Activated CD8-positive, alpha-beta T cell treated with anti-CD3 and anti-CD28 coated beads for 36 hours (primary cell): ENCODE data around the gene ADAM33. TPM values are rescaled to one million over a fixed set of nuclear protein-coding genes. Genes with fewer than 3 reads are reported as not detected.

ENCODE experiments used
- ATAC-seq: fragments of 200-7000 bp; cut with Tn5 transposase; one replicate; pipeline ENCODE4 v1.10.0; 2021; ENCODE audit warnings: mild to moderate bottlenecking, moderate library complexity
- CTCF ChIA-PET: fragments of 350-600 bp; sonication (Branson Sonifier 250); formaldehyde crosslinking; loops from one replicate; lab custom pipeline; 2021; ENCODE audit warnings: antibody characterized with exemption; lab: Charles Lee
- POLR2A ChIA-PET: fragments of 350-600 bp; sonication (Branson Sonifier 250); formaldehyde crosslinking; loops from one replicate; lab custom pipeline; 2021; ENCODE audit warnings: antibody characterized with exemption; lab: Charles Lee
- DNase-seq: peaks from one replicate; pipeline ENCODE4 v3.0.0-alpha.2; 2020
- H3K27ac Mint-ChIP-seq: one replicate; pipeline ENCODE4 v1.8.0; 2021; ENCODE audit warnings: mild to moderate bottlenecking, mixed read lengths
- H3K27me3 Mint-ChIP-seq: one replicate; pipeline ENCODE4 v1.8.0; 2021; ENCODE audit warnings: mixed read lengths
- H3K36me3 Mint-ChIP-seq: one replicate; pipeline ENCODE4 v1.8.0; 2021; ENCODE audit warnings: low read depth, mixed read lengths
- H3K4me1 Mint-ChIP-seq: one replicate; pipeline ENCODE4 v1.8.0; 2021; ENCODE audit warnings: low read depth, mixed read lengths
- H3K4me3 Mint-ChIP-seq: one replicate; pipeline ENCODE4 v1.8.0; 2021; ENCODE audit warnings: mild to moderate bottlenecking, moderate library complexity, mixed read lengths
- H3K9me3 Mint-ChIP-seq: one replicate; pipeline ENCODE4 v1.8.0; 2021; ENCODE audit warnings: mixed read lengths
- CTCF ChIP-seq: fragments of 200-600 bp; IDR thresholded peaks from one replicate; pipeline ENCODE4 v1.8.0; 2022; ENCODE audit warnings: antibody characterized with exemption, mild to moderate bottlenecking
- intact Hi-C: fragments of 100-400 bp; cut with micrococcal nuclease; formaldehyde crosslinking; loops from one replicate; pipeline ENCODE4 v1.10.0; 2022
- total RNA-seq, 2 experiments: library from RNA; stranded (reverse); gene quantifications; one replicate each; pipeline ENCODE4 v1.2.3, GENCODE V29; 2021

Gene ADAM33
- total RNA-seq, 2 experiments from 2014 or later: not detected

GRCh38 chr20:3652676-3653596 is 28.9 kb downstream of the ADAM33 start:
- ATAC-seq: no peak
- Mint-ChIP-seq H3K27me3 (no peaks in the 10 kb centered on the region), H3K9me3 (no peaks in the 10 kb centered on the region), H3K27ac (no peak overlapping the region), H3K4me1 (no peaks in the 10 kb centered on the region), H3K4me3 (no peak overlapping the region), H3K36me3 (peaks cover 7% of the 10 kb centered on the region)
- intact Hi-C loops: no loop called here
- TF ChIP-seq CTCF: no peak
- POLR2A ChIA-PET: interaction anchor here (0.7 kb wide), 1 partner anchor 47 kb away, joined by 4 read pairs; no protein-coding TSS in a partner anchor
- CTCF ChIA-PET: interaction anchor here (1.7 kb wide), 1 partner anchor 58 kb away, joined by 7 read pairs; no protein-coding TSS in a partner anchor
- DNase-seq: no peak

- H3K27me3 Mint-ChIP-seq: no peaks in the 10 kb centered on the region
- intact Hi-C loops: no loop called here
- no peaks in the 10 kb centered on the region for H3K9me3 Mint-ChIP-seq
- TF ChIP-seq CTCF: no peak
- DNase-seq (no peak), ATAC-seq (no peak)
- no peak overlapping the region for H3K4me3 Mint-ChIP-seq
- H3K4me1 Mint-ChIP-seq: no peaks in the 10 kb centered on the region
- CTCF ChIA-PET: interaction anchor here (0.7 kb wide), 1 partner anchor 25 kb away, joined by 3 read pairs; no protein-coding TSS in a partner anchor
- peaks cover 7% of the 10 kb centered on the region for H3K36me3 Mint-ChIP-seq
- H3K27ac Mint-ChIP-seq: no peak overlapping the region
- POLR2A ChIA-PET: no interaction called here
These were observed 29.6 kb downstream of the ADAM33 start for GRCh38 chr20:3652221-3652620.

- intact Hi-C loops: no loop called here
- no peaks in the 10 kb centered on the region for H3K9me3 Mint-ChIP-seq
- H3K36me3 Mint-ChIP-seq: peaks cover 7% of the 10 kb centered on the region
- POLR2A ChIA-PET: no interaction called here
- ATAC-seq (no peak), DNase-seq (no peak)
- no peak overlapping the region for H3K4me3 Mint-ChIP-seq
- TF ChIP-seq CTCF: no peak
- CTCF ChIA-PET: interaction anchor here (0.7 to 1.1 kb wide), 2 partner anchors 25 to 88 kb away, joined by 3 read pairs; no protein-coding TSS in a partner anchor
- H3K27ac Mint-ChIP-seq: no peak overlapping the region
- no peaks in the 10 kb centered on the region for H3K27me3 Mint-ChIP-seq
- no peaks in the 10 kb centered on the region for H3K4me1 Mint-ChIP-seq
These were observed 30.4 kb downstream of the ADAM33 start for GRCh38 chr20:3651204-3651962.

GRCh38 chr20:3648951-3649350 is 32.9 kb downstream of the ADAM33 start:
- intact Hi-C loops: no loop called here
- POLR2A ChIA-PET: no interaction called here
- H3K9me3 Mint-ChIP-seq: no peaks in the 10 kb centered on the region
- H3K27me3 Mint-ChIP-seq: no peaks in the 10 kb centered on the region
- H3K4me3 Mint-ChIP-seq: no peak overlapping the region
- DNase-seq: no peak
- H3K36me3 Mint-ChIP-seq: peaks cover 7% of the 10 kb centered on the region
- no peak for TF ChIP-seq CTCF
- H3K27ac Mint-ChIP-seq: no peak overlapping the region
- CTCF ChIA-PET: interaction anchor here (1.9 kb wide), 1 partner anchor 28 kb away, joined by 5 read pairs; no protein-coding TSS in a partner anchor
- H3K4me1 Mint-ChIP-seq: no peaks in the 10 kb centered on the region
- no peak for ATAC-seq
